Gastroesophageal sphincter (tissue), 4 donors: ENCODE data around the gene ANKRD13C. TPM values are rescaled to one million over a fixed set of nuclear protein-coding genes. Genes with fewer than 3 reads are reported as not detected.
A peak's percentile ranks its signal among the peaks of the same experiment; 100 is the strongest.

Experiments used
- ATAC-seq: fragments of 150-250 bp; one replicate; pipeline ENCODE4 v1.9.1; 2016; ENCODE audit warnings: mild to moderate bottlenecking, moderate library complexity
- H3K27ac ChIP-seq, 4 donors: fragments of 200-600 bp; sonication (generic) in 3 of 4; 1 replicate in 3 of 4; 2 replicates in 1 of 4; pipeline ENCODE4 v1.5.1; 2016 to 2019
- H3K27me3 ChIP-seq: fragments of 200-600 bp; sonication (generic); one replicate; pipeline ENCODE4 v1.5.1; 2019
- H3K36me3 ChIP-seq, 2 donors: fragments of 200-600 bp; sonication (generic); one replicate each; pipeline ENCODE4 v1.5.1; 2019; ENCODE audit warnings: control low read depth in 1 of 2
- H3K4me1 ChIP-seq, 3 donors: fragments of 200-600 bp; sonication (generic); 1 replicate in 2 of 3; 2 replicates in 1 of 3; pipeline ENCODE4 v1.5.1; 2016 to 2019; ENCODE audit warnings: control low read depth in 2 of 3
- H3K4me3 ChIP-seq, 2 donors: fragments of 200-600 bp; sonication (generic); one replicate each; pipeline ENCODE4 v1.5.1; 2019; ENCODE audit warnings: mild to moderate bottlenecking in 1 of 2, moderate library complexity in 1 of 2
- H3K9me3 ChIP-seq, 3 donors: fragments of 200-600 bp; sonication (generic); one replicate each; pipeline ENCODE4 v1.5.1; 2017 to 2019; ENCODE audit warnings: control low read depth in 2 of 3
- EP300 ChIP-seq: sonication (generic); formaldehyde crosslinking; IDR thresholded peaks from one replicate; pipeline ENCODE4 v1.6.1; 2017; ENCODE audit warnings: antibody characterized with exemption, mild to moderate bottlenecking
- POLR2A ChIP-seq, 2 donors: fragments of 450-650 bp; IDR thresholded peaks; one replicate each; pipeline ENCODE4 v1.6.1; 2017; ENCODE audit warnings: antibody characterized with exemption in 2 of 2, mild to moderate bottlenecking in 2 of 2, moderate library complexity in 1 of 2
- POLR2AphosphoS5 ChIP-seq: sonication (generic); formaldehyde crosslinking; IDR thresholded peaks from one replicate; pipeline ENCODE4 v1.6.1; 2017; ENCODE audit warnings: antibody characterized with exemption
- WGBS, 2 donors: methylation state at CpG; one replicate each; pipeline ENCODE4 v1.1.5; 2018; ENCODE audit warnings: low coverage in 1 of 2; 5-methylcytosine and 5-hydroxymethylcytosine counted together
- total RNA-seq, 4 donors: library from RNA; depleted of rRNA; stranded (reverse); fragments of >200 nt; gene quantifications; one replicate each; pipeline ENCODE4 v1.1.0, GENCODE V29; 2016
- TF ChIP-seq, protein P1 (sequence below), 4 experiments: fragments of 200-600 bp in 2 of 4; fragments of 450-650 bp in 2 of 4; sonication (generic) in 1 of 4; IDR thresholded peaks; one replicate each; pipeline ENCODE4 v1.5.1; 2017 to 2019; ENCODE audit warnings: antibody characterized with exemption in 4 of 4, mild to moderate bottlenecking in 2 of 4, moderate library complexity in 2 of 4

The ANKRD13C gene
- total RNA-seq, 4 donors from 2014 or later = 20.5 to 37.5 (median 26.5) TPM

DNA sequence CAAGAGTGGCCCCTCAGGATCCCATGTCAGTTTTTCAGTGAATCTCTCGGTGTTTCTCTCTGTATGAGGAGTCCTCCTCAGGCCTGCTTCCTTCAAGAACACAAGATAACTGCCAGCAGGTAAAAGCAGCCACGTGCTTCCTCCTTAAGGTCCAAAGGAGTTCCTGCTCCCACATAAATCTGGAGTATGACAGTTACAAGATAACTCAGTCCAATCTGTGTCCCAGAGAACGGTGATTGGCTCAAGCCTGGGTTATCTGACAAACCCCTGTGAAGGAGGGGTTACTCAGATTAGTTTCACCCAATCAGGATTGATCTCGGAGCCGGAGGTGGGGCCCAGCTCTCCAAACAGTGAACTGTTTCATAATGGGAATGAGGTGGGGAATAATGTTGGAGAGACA, 5.8 kb upstream of the ANKRD13C start:
- TF ChIP-seq, protein P1, sequence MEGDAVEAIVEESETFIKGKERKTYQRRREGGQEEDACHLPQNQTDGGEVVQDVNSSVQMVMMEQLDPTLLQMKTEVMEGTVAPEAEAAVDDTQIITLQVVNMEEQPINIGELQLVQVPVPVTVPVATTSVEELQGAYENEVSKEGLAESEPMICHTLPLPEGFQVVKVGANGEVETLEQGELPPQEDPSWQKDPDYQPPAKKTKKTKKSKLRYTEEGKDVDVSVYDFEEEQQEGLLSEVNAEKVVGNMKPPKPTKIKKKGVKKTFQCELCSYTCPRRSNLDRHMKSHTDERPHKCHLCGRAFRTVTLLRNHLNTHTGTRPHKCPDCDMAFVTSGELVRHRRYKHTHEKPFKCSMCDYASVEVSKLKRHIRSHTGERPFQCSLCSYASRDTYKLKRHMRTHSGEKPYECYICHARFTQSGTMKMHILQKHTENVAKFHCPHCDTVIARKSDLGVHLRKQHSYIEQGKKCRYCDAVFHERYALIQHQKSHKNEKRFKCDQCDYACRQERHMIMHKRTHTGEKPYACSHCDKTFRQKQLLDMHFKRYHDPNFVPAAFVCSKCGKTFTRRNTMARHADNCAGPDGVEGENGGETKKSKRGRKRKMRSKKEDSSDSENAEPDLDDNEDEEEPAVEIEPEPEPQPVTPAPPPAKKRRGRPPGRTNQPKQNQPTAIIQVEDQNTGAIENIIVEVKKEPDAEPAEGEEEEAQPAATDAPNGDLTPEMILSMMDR (IDR thresholded peaks at IDR 0.05) = no peak
- TF ChIP-seq EP300 (no peak), POLR2A (IDR thresholded peaks at IDR 0.05) (no peak), POLR2AphosphoS5 (no peak)
- 62% methylated on average over 4 of the region's 5 CpGs; no CpG with 5 or more reads in 1 of the 2 donors for WGBS, 2 donors
- Histone ChIP-seq H3K27ac (no peak overlapping the region), H3K27me3 (no peaks in the 10 kb centered on the region), H3K36me3 (no peaks in the 10 kb centered on the region), H3K9me3 (no peaks in the 10 kb centered on the region), H3K4me3 (no peak overlapping the region), H3K4me1 (peaks cover 0 to 11% (median 5%) of the 10 kb centered on the region in 3 donors)
- no peak for ATAC-seq

DNA sequence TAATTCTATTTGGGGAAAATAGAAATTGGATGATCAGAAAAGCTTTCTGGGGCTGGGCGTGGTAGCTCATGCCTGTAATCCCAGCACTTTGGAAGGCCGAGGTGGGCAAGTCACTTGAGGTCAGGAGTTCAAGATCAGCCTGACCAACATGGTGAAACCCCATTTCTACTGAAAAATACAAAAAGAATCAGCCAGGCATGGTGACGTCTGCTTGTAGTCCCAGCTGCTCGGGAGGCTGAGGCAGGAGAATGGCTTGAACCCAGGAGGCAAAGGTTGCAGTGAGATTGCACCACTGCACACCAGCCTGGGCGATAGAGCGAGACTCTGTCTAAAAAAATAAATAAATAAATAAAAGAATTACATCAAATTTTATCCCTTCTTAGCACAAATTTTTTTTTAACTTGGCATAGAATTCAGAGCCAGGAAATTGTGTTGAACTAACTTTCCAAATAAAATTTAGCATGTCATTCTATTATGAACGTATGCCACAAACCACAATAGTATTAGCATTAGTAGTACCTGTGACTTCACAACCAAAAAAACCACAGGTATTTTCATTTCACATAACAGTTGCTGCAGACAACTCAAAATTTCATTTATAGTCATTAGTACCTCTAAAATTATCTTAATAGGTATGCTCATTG, 4.5 kb upstream of the ANKRD13C start:
- 85 to 94% methylated on average over 7 of the region's 7 CpGs for WGBS, 2 donors

DNA sequence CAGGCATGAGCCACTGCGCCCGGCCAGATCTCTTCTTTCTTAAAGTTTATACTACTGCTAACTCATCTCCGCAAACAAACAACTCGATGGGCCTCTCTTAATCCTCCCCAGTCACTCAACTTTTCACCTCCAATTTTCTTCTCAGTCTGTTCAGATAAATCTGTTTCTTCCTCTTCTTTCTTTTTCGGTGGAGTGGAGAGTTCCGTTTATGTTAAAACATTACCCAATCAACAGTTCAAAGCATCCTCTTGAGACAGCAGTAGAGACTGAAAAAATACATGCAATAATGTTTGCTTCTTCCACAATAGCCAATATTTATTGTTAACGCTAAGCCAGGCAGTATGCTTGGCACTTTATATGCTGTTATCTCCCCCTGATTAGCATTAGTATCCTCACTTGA, 1.4 kb upstream of the ANKRD13C start:
- TF ChIP-seq POLR2AphosphoS5 (no peak), EP300 (no peak), POLR2A (IDR thresholded peaks at IDR 0.05) (no peak)
- TF ChIP-seq, protein P1 (IDR thresholded peaks at IDR 0.05) = no peak
- Histone ChIP-seq H3K4me1 (peaks cover 0 to 39% (median 13%) of the 10 kb centered on the region in 3 donors), H3K27me3 (no peaks in the 10 kb centered on the region), H3K27ac (peak overlapping the region in 2 of 4 donors; percentile 94 to 96), H3K9me3 (no peaks in the 10 kb centered on the region), H3K36me3 (peaks cover 0 to 7% of the 10 kb centered on the region in 2 donors), H3K4me3 (no peak overlapping the region)
- ATAC-seq = no peak
- WGBS, 2 donors = 55 to 77% methylated on average over 7 of the region's 7 CpGs

More for the DNA sequence above, 4.5 kb upstream of the ANKRD13C start:
- H3K36me3 ChIP-seq = no peaks in the 10 kb centered on the region
- no peak for ATAC-seq
- H3K27me3 ChIP-seq = no peaks in the 10 kb centered on the region
- H3K27ac ChIP-seq = no peak overlapping the region
- no peaks in the 10 kb centered on the region for H3K9me3 ChIP-seq
- TF ChIP-seq POLR2A (IDR thresholded peaks at IDR 0.05) (no peak), POLR2AphosphoS5 (no peak), EP300 (no peak)
- TF ChIP-seq, protein P1 (IDR thresholded peaks at IDR 0.05) = no peak
- H3K4me3 ChIP-seq = no peak overlapping the region
- H3K4me1 ChIP-seq = peaks cover 0 to 14% (median 8%) of the 10 kb centered on the region in 3 donors

DNA sequence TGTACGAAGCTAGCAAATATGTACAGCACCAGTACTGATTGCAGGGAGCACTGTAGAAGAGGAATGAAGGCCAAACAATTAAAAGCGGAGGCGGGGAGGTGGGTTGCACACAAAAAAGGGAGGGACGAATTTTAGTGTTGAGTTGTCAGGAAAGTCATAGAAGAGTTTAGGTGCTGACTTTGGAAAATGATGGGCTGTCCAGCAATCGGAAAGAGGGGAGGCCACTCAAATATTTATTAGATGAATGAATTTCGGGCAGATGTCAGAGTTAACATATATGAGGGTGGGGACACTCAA, 537 bp upstream of the ANKRD13C start:
- H3K36me3 ChIP-seq = peaks cover 0 to 9% of the 10 kb centered on the region in 2 donors
- no peak for ATAC-seq
- peak overlapping the region; percentile 93 to 96 (median 95) for H3K27ac ChIP-seq
- H3K9me3 ChIP-seq = no peaks in the 10 kb centered on the region
- no peaks in the 10 kb centered on the region for H3K27me3 ChIP-seq
- peak overlapping the region; percentile 85 to 90 for H3K4me3 ChIP-seq
- TF ChIP-seq POLR2AphosphoS5 (no peak), EP300 (no peak), POLR2A (IDR thresholded peaks at IDR 0.05) (no peak)
- TF ChIP-seq, protein P1 (IDR thresholded peaks at IDR 0.05) = no peak
- peaks cover 0 to 48% (median 13%) of the 10 kb centered on the region in 3 donors for H3K4me1 ChIP-seq
- WGBS, 2 donors = 49 to 55% methylated on average over 6 of the region's 6 CpGs

DNA sequence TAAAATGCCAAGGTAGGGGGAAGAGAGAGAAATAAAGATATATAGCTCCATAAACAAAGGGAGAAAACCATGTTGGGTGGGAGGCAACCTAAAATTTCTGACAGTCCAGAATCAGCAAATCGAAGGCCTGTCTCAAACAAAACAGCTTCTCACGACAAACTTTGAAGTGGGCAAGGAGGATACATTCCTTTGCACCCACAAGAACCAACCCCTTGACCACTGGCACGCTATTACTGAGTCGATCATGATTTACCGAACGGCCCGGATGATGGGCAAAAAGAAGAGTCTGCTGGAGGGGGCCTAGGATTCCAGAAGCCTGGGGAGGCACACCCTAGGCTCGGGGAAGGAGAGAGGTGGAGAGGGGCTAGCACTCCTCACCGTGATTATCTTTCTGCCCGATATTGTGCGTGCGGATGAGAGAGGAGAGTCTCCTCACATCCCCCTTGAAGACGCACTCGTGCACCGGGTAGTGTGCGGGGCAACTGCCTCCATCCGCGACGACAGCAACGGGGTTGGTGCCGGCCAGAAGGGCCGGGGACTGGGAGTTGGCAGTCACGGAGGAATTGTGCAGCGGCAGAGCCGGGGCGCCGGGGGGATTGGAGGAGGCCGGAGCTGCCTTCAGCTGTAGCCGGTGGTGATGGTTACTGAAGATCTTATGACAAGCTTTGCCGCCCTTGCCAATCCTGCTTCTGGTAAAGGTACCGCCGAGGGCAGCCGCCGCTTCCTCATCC, 756 bp downstream of the ANKRD13C start:
- ATAC-seq = peak; percentile 25
- no peaks in the 10 kb centered on the region for H3K27me3 ChIP-seq
- peak overlapping the region; percentile 85 to 90 for H3K4me3 ChIP-seq
- H3K36me3 ChIP-seq = peaks cover 0 to 9% of the 10 kb centered on the region in 2 donors
- WGBS, 2 donors = 0% methylated on average over 3 to 7 of the region's 34 CpGs
- H3K4me1 ChIP-seq = peaks cover 0 to 61% (median 13%) of the 10 kb centered on the region in 3 donors
- TF ChIP-seq POLR2A (IDR thresholded peaks at IDR 0.05) (no peak), POLR2AphosphoS5 (no peak), EP300 (no peak)
- TF ChIP-seq, protein P1 (IDR thresholded peaks at IDR 0.05) = no peak
- H3K27ac ChIP-seq = peak overlapping the region; percentile 93 to 96 (median 95)
- no peaks in the 10 kb centered on the region for H3K9me3 ChIP-seq
